Activated CD4-positive, CD25-positive, alpha-beta regulatory T cell treated with anti-CD3 and anti-CD28 coated beads, Interleukin-2, amount 50 U/mL, for 16 hours (primary cell): ENCODE results near the gene UBAP2L.

Experiments
- DNase-seq: peaks from one replicate; pipeline ENCODE4 v3.0.0-alpha.2; 2020; ENCODE audit warnings: low read depth, low spot score

UBAP2L gene

GRCh38 chr1:154220071-154220969 is at the start of gene UBAP2L:
UBAP2L (plus strand) TSS chr1:154220955; CDS start chr1:154225124, 4,169 bp downstream.
- peak; percentile 98 for DNase-seq

DNA sequence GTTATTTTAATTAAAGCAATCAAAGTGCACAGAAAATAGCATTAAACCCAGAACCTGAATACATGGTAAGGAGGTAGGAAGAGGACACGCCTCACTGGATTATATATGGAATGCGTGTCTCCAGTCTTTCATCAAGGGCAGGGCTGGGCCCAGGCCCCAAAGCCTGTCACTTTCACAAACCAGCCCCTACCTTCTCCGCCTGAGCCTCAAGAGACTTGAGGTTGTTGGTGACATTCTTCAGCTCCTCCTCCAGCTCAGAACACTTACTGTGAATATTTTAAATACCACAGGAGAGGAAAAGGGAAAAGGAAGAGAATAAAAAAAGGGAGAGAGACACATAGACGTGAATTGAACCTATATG is 49.6 kb upstream of the UBAP2L start:
- DNase-seq: no peak

GRCh38 chr1:154171880-154172279 is 48.9 kb upstream of the UBAP2L start:
- no peak for DNase-seq

GRCh38 chr1:154174654-154175053 is 46.1 kb upstream of the UBAP2L start:
- DNase-seq: no peak

- DNase-seq: no peak
Measured at GRCh38 chr1:154176337-154176736, 44.4 kb upstream of the UBAP2L start.

GRCh38 chr1:154178013-154178412 is 42.7 kb upstream of the UBAP2L start:
- no peak for DNase-seq

- DNase-seq: no peak
Measured at GRCh38 chr1:154178911-154179811, 41.6 kb upstream of the UBAP2L start.

DNA sequence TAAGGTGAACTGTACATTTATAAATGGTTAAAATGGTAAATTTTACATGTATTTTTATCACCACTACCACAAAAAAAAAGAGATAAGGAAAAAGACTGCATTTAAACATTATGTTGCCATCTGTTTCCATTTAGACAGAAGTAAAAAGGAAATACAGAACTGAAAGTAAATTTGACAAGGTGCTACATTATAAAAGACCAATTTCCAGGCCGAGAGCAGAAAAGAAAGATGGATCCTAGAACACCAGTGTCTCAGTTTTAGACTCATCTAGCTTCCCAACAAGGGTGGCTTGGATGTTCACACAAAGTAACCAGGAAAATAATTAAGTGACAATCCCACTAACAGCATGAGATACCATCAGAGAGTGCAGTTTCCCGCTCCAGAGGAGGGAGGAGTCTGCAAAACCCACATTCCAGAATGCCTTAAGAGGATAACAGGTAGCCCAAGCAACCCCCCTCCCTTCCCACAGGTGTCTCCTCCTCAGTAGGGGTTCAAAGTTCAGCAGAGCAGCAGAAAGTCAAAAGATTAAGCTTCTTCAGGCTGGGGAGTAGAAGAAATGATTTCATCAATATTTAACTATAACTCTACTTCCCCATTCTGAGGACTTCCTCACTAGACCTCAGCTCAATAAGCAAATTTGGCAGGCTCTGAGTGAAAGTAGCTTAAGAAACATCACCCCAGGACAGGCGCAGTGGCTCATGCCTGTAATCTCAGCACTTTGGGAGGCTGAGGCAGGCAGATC is 40.6 kb upstream of the UBAP2L start:
- DNase-seq: no peak

DNA sequence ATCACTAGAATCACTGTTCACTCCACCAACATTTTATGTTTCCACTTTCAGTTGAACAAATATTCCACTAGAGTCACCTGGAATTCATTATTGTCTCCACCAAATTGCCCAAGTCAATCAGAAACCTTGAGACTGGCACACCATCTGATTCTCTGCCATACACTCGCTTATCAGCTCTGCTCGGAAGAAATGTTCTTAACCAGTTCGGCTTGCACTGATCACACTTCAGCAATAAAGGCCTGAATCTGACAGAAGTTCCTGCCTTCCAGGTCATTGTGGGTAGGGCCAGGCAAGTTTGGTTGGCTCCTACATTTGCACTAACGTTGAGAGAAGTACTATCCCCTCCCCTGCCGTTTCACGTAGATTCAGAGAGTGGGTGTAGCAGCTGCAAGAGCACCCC is 38.8 kb upstream of the UBAP2L start:
- DNase-seq: no peak

GRCh38 chr1:154182344-154183045 is 38.3 kb upstream of the UBAP2L start:
- DNase-seq: peak; percentile 35

GRCh38 chr1:154183046-154183915 is 37.5 kb upstream of the UBAP2L start:
- peak; percentile 93 for DNase-seq

GRCh38 chr1:154186177-154186576 is 34.6 kb upstream of the UBAP2L start:
- peak; percentile 37 for DNase-seq

- DNase-seq: no peak
Measured at GRCh38 chr1:154186852-154187501, 33.8 kb upstream of the UBAP2L start.

DNA sequence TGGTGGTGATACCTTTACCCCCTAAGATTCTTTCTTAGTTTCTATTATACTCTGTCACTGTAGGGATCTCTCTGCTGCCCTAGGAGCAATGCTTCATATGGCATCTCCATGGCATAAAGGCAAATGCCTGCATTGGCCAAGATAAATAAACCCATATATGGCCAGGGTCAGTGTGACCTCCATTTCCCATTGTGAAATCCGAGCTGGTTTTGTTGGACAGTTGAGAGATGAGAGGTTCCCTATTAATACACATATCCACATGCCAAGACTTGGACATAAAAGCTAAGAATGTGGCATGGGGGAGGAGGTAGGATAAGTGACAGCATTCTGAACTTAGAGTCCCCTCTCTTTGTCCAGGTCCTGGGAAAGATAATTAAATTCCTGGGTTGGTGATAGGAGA is 30.2 kb upstream of the UBAP2L start:
- DNase-seq: no peak

DNA sequence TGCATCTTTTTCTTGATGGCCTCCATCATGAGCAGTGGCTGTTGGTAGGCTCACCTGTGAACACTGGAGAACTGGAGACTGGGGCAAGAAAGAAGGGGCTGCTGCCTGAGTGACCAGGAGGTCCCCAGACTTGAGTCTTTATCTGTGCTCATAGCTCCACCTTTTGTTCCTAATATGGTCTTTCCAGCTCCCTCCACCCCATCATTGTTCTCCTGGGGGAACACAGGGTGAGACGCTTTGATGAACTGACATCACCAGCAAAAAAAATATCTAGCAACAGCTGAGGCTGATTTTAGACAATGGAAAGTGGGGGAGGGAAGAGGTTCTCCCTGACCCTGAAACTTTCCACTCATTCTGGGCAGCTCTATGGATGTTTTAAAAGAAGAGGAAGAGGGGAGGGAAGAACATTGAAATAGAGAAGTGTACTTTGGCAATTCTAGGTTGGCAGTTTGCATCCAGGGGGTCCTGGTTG is 28.7 kb upstream of the UBAP2L start, which contains the start of gene TPM3:
TPM3 (minus strand) TSS at position 111 of the 472 bp plus-strand sequence; CDS start at position 29, 82 bp downstream.
- DNase-seq: no peak

- DNase-seq: no peak
Measured at GRCh38 chr1:154192476-154192875, 28.3 kb upstream of the UBAP2L start.

DNA sequence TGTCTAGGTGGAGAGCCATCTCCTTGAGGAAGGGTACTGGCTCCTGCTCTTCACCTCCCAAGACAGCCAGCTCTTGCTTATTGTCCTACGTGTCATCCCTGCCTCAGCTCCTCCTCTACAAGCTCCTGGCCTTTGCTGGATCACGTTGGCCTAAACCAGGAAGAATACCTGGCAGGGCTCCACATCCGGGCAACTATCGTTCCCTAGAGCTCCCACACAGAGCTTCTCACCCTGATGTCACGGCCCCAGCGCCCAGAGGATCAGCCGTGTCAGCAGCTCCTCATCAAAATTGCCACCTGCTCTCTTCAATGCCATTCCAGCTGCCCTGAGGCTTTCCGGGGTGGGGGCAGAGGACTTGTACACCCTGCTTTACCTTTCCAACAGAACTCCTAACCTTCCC is 26.9 kb upstream of the UBAP2L start:
- no peak for DNase-seq

GRCh38 chr1:154198756-154199562 is 21.8 kb upstream of the UBAP2L start:
- peak; percentile 21 for DNase-seq

DNA sequence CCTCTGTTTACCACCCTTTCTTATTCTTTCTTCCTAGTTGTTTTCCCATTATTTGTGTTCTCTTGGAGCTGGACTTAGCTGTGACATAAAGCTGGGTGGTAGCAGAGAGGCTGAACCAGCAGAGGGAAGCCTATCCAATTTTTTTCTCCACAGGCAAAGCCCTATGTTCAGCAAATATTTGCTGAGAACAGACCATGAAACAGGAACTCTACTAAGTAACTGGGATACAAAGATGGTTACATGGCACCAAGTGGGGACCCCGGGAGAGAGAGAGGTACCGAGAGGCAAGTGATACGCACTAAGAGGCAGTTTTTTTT is 21.2 kb upstream of the UBAP2L start:
- DNase-seq: no peak
